WTC11 (cell line): ENCODE results near the gene CA10. TPM values are rescaled to one million over a fixed set of nuclear protein-coding genes. Genes with fewer than 3 reads are reported as not detected.

Experiments
- ATAC-seq: fragments of 200-7000 bp; cut with Tn5 transposase; 2 replicates; pipeline ENCODE4 v1.10.0; 2021; ENCODE audit warnings: mild to moderate bottlenecking, moderate library complexity
- CTCF ChIA-PET: fragments of 300-600 bp; sonication (Branson Sonifier 250); formaldehyde crosslinking; loops from one replicate; lab custom pipeline; 2021; ENCODE audit warnings: antibody characterized with exemption; lab: Charles Lee
- POLR2A ChIA-PET: fragments of 350-600 bp; sonication (Branson Sonifier 250); formaldehyde crosslinking; loops from one replicate; lab custom pipeline; 2021; ENCODE audit warnings: antibody characterized with exemption; lab: Charles Lee
- DNase-seq: peaks from one replicate; pipeline ENCODE4 v3.0.0; 2021; ENCODE audit warnings: low spot score
- H3K27ac Mint-ChIP-seq: 2 replicates; pipeline ENCODE4 v1.8.0; 2021; ENCODE audit warnings: mixed read lengths
- H3K27me3 Mint-ChIP-seq: 2 replicates; pipeline ENCODE4 v1.8.0; 2021; ENCODE audit warnings: low read depth, mild to moderate bottlenecking, moderate library complexity, mixed read lengths
- H3K36me3 Mint-ChIP-seq: 2 replicates; pipeline ENCODE4 v1.8.0; 2021; ENCODE audit warnings: mixed read lengths
- H3K4me1 Mint-ChIP-seq: 2 replicates; pipeline ENCODE4 v1.8.0; 2022; ENCODE audit warnings: mixed read lengths
- H3K4me3 Mint-ChIP-seq: 2 replicates; pipeline ENCODE4 v1.8.0; 2021; ENCODE audit warnings: mild to moderate bottlenecking, moderate library complexity, mixed read lengths
- H3K9me3 Mint-ChIP-seq: 2 replicates; pipeline ENCODE4 v1.8.0; 2021; ENCODE audit warnings: mixed read lengths
- AFF4 ChIP-seq: sonication (generic); formaldehyde crosslinking; IDR thresholded peaks from 2 replicates; pipeline ENCODE4 v1.8.1; 2023; ENCODE audit warnings: mild to moderate bottlenecking, missing genetic modification reagents, borderline replicate concordance
- ATF3 ChIP-seq: sonication (generic); formaldehyde crosslinking; conservative IDR thresholded peaks from 2 replicates; pipeline ENCODE4 v1.8.1; 2022; ENCODE audit warnings: mild to moderate bottlenecking, missing genetic modification reagents
- GTF2I ChIP-seq: fragments of 250-450 bp; sonication (Bioruptor Pico); conservative IDR thresholded peaks from 2 replicates; pipeline ENCODE4 v1.4.0; 2021; ENCODE audit warnings: mild to moderate bottlenecking
- KAT7 ChIP-seq: sonication (generic); formaldehyde crosslinking; IDR thresholded peaks from 2 replicates; pipeline ENCODE4 v1.8.1; 2023; ENCODE audit warnings: missing genetic modification reagents, mild to moderate bottlenecking, borderline replicate concordance
- MXD4 ChIP-seq: fragments of 250-450 bp; sonication (Bioruptor Pico); IDR thresholded peaks from 2 replicates; pipeline ENCODE4 v1.8.0; 2021; ENCODE audit warnings: mild to moderate bottlenecking, moderate library complexity, borderline replicate concordance
- PREB ChIP-seq: sonication (generic); formaldehyde crosslinking; IDR thresholded peaks from 2 replicates; pipeline ENCODE4 v1.8.1; 2022; ENCODE audit warnings: mild to moderate bottlenecking, missing genetic modification reagents, moderate library complexity, borderline replicate concordance
- STAT6 ChIP-seq: sonication (generic); formaldehyde crosslinking; conservative IDR thresholded peaks from 2 replicates; pipeline ENCODE4 v1.8.1; 2023; ENCODE audit warnings: mild to moderate bottlenecking, low read depth, missing genetic modification reagents, moderate library complexity
- TEAD4 ChIP-seq: sonication (generic); formaldehyde crosslinking; IDR thresholded peaks from 2 replicates; pipeline ENCODE4 v1.8.0; 2022; ENCODE audit warnings: mild to moderate bottlenecking, missing genetic modification reagents
- ZMAT4 ChIP-seq: fragments of 250-450 bp; sonication (Bioruptor Pico); IDR thresholded peaks from 2 replicates; pipeline ENCODE4 v1.9.0; 2021; ENCODE audit warnings: mild to moderate bottlenecking
- ZNF281 ChIP-seq: sonication (generic); formaldehyde crosslinking; IDR thresholded peaks from 2 replicates; pipeline ENCODE4 v1.8.0; 2023; ENCODE audit warnings: mild to moderate bottlenecking, missing genetic modification reagents
- ZNF425 ChIP-seq: fragments of 250-450 bp; sonication (Bioruptor Pico); conservative IDR thresholded peaks from 2 replicates; pipeline ENCODE4 v1.9.0; 2021; ENCODE audit warnings: mild to moderate bottlenecking
- total RNA-seq: library from RNA; stranded (reverse); gene quantifications from 3 replicates; pipeline ENCODE4 v1.2.3, GENCODE V29; 2021

The CA10 gene
- total RNA-seq, 1 experiment from 2014 or later: 0.90 TPM

GRCh38 chr17:51848451-51848850, 310.1 kb downstream of the CA10 start:
- POLR2A ChIA-PET: no interaction called here
- no peak for TF ChIP-seq STAT6 (CRISPR knock-in tag)
- no peak for TF ChIP-seq ZNF425
- TF ChIP-seq AFF4: no peak
- TF ChIP-seq ZNF281 (CRISPR knock-in tag): no peak
- TF ChIP-seq KAT7 (CRISPR knock-in tag): no peak
- no peak for TF ChIP-seq TEAD4 (CRISPR knock-in tag)
- TF ChIP-seq ZMAT4: no peak
- TF ChIP-seq ATF3 (CRISPR knock-in tag): no peak
- TF ChIP-seq PREB: no peak
- no peak for TF ChIP-seq GTF2I (CRISPR knock-in tag)
- no peak for TF ChIP-seq MXD4 (CRISPR knock-in tag)
- TF ChIP-seq, all 79 proteins: peak for 0
- Mint-ChIP-seq H3K4me3 (no peak overlapping the region), H3K9me3 (peaks cover 55% of the 10 kb centered on the region), H3K27me3 (no peaks in the 10 kb centered on the region; the same call in 1 of the 2 replicates), H3K27ac (no peak overlapping the region), H3K4me1 (no peaks in the 10 kb centered on the region), H3K36me3 (peaks cover 19% of the 10 kb centered on the region)
- ATAC-seq: no peak
- CTCF ChIA-PET: interaction anchor here (0.6 kb wide), 1 partner anchor 1538 kb away, joined by 3 read pairs; no protein-coding TSS in a partner anchor
- no peak for DNase-seq
